Upper lobe of left lung (tissue), 4 donors: ENCODE data around the gene GTF2A1L.

Source experiments
- EP300 ChIP-seq, 4 donors: sonication (generic); formaldehyde crosslinking; IDR thresholded peaks; one replicate each; pipeline ENCODE4 v1.5.1; 2017; ENCODE audit warnings: antibody characterized with exemption in 4 of 4, control low read depth in 2 of 4
- POLR2A ChIP-seq, 4 donors: fragments of 450-650 bp; IDR thresholded peaks; one replicate each; pipeline ENCODE4 v1.5.1; 2016 to 2017; ENCODE audit warnings: antibody characterized with exemption in 4 of 4, mild to moderate bottlenecking in 2 of 4
- POLR2AphosphoS5 ChIP-seq, 2 donors: sonication (generic); formaldehyde crosslinking; IDR thresholded peaks; one replicate each; pipeline ENCODE4 v1.5.1; 2017; ENCODE audit warnings: antibody characterized with exemption in 2 of 2
- TF ChIP-seq, protein P1 (sequence below), 6 experiments: fragments of 450-650 bp in 4 of 6; fragments of 200-600 bp in 2 of 6; sonication (generic) in 2 of 6; IDR thresholded peaks; one replicate each; pipeline ENCODE4 v1.5.1; 2016 to 2019; ENCODE audit warnings: antibody characterized with exemption in 6 of 6

DNA sequence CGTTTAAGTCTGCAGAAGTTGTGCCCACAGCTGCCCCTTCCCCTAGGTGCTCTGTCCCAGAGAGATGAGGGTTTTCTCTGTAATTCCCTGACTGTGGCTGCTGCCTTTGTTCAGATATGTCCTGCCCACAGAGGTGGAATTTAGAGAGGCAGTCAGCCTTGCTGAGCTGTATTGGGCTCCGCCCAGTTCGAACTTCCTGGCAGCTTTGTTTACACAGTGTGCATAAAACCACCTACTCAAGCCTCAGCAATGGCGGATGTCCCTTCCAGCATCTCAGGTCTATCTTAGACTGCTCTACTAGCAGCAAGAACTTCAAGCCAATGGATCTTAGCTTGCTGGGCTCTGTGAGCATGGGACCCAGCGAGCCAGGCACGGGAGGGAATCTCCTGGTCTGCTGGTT, 89.8 kb downstream of the GTF2A1L start:
- TF ChIP-seq, protein P1, sequence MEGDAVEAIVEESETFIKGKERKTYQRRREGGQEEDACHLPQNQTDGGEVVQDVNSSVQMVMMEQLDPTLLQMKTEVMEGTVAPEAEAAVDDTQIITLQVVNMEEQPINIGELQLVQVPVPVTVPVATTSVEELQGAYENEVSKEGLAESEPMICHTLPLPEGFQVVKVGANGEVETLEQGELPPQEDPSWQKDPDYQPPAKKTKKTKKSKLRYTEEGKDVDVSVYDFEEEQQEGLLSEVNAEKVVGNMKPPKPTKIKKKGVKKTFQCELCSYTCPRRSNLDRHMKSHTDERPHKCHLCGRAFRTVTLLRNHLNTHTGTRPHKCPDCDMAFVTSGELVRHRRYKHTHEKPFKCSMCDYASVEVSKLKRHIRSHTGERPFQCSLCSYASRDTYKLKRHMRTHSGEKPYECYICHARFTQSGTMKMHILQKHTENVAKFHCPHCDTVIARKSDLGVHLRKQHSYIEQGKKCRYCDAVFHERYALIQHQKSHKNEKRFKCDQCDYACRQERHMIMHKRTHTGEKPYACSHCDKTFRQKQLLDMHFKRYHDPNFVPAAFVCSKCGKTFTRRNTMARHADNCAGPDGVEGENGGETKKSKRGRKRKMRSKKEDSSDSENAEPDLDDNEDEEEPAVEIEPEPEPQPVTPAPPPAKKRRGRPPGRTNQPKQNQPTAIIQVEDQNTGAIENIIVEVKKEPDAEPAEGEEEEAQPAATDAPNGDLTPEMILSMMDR (IDR thresholded peaks at IDR 0.05) = no peak
- TF ChIP-seq POLR2A (IDR thresholded peaks at IDR 0.05) = no peak
- no peak for TF ChIP-seq POLR2AphosphoS5 (IDR thresholded peaks at IDR 0.05)
- no peak for TF ChIP-seq EP300 (IDR thresholded peaks at IDR 0.05)
